HG02970 (cell line): ENCODE measurements around the gene DYNC1I2.
"Not testable (repeated sequence)": the region's sequence is repeated elsewhere in the genome, so short reads cannot be mapped to it uniquely, and the experiment has no call there.

Experiments
- ATAC-seq: cut with Tn5 transposase; IDR thresholded peaks from one replicate; pipeline ENCODE4 v1.9.1; 2021; ENCODE audit warnings: mild to moderate bottlenecking, moderate library complexity, moderate number of reproducible peaks; ENCODE audit not compliant: unreplicated experiment, low FRiP score

Gene DYNC1I2

GRCh38 chr2:171711351-171711750, 24.1 kb downstream of the DYNC1I2 start:
- ATAC-seq: no peak

GRCh38 chr2:171712051-171712450, 24.8 kb downstream of the DYNC1I2 start:
- ATAC-seq: no peak

- no peak for ATAC-seq
These were observed 31.5 kb downstream of the DYNC1I2 start for GRCh38 chr2:171718720-171719119.

GRCh38 chr2:171719660-171720059, 32.4 kb downstream of the DYNC1I2 start:
- ATAC-seq: no peak

GRCh38 chr2:171723716-171724683, 36.7 kb downstream of the DYNC1I2 start:
- ATAC-seq: no peak

- no peak for ATAC-seq
These were observed 39.7 kb downstream of the DYNC1I2 start for GRCh38 chr2:171726847-171727450.

- no peak for ATAC-seq
These were observed 42.0 kb downstream of the DYNC1I2 start for GRCh38 chr2:171728989-171729951.

GRCh38 chr2:171729952-171730317, 42.7 kb downstream of the DYNC1I2 start:
- ATAC-seq: no peak

- ATAC-seq: no peak
These were observed 48.9 kb downstream of the DYNC1I2 start for GRCh38 chr2:171735991-171736710.

GRCh38 chr2:171741189-171741588, 53.9 kb downstream of the DYNC1I2 start:
- ATAC-seq: no peak

GRCh38 chr2:171742760-171743159, 55.5 kb downstream of the DYNC1I2 start:
- ATAC-seq: no peak

- no peak for ATAC-seq
These were observed 57.9 kb downstream of the DYNC1I2 start for GRCh38 chr2:171745141-171745540.

- ATAC-seq: no peak
These were observed 58.5 kb downstream of the DYNC1I2 start for GRCh38 chr2:171745806-171746205.

GRCh38 chr2:171747371-171747770, 60.1 kb downstream of the DYNC1I2 start:
- ATAC-seq: no peak

GRCh38 chr2:171754254-171754939, 67.1 kb downstream of the DYNC1I2 start:
- no peak for ATAC-seq

- not testable (repeated sequence) for ATAC-seq
These were observed 71.5 kb downstream of the DYNC1I2 start for GRCh38 chr2:171758762-171759161.

GRCh38 chr2:171761176-171761575, 73.9 kb downstream of the DYNC1I2 start:
- ATAC-seq: not testable (repeated sequence)

GRCh38 chr2:171762879-171763573, 75.8 kb downstream of the DYNC1I2 start:
- no peak for ATAC-seq

GRCh38 chr2:171763602-171764001, 76.3 kb downstream of the DYNC1I2 start:
- ATAC-seq: no peak
